H1 (cell line): ENCODE data around the gene SCAF1. TPM values are rescaled to one million over a fixed set of nuclear protein-coding genes. Genes with fewer than 3 reads are reported as not detected.

Experiments used
- CREB1 ChIP-seq: IDR thresholded peaks from 2 replicates; pipeline ENCODE4 v1.6.1; 2012; ENCODE audit warnings: inconsistent platforms
- CTBP2 ChIP-seq: IDR thresholded peaks from 2 replicates; pipeline ENCODE4 v1.7.0; 2011; ENCODE audit warnings: borderline replicate concordance, mild to moderate bottlenecking, moderate library complexity, mixed read lengths, low read length; ENCODE audit not compliant: insufficient read depth, insufficient read length
- FOSL1 ChIP-seq: IDR thresholded peaks from 2 replicates; pipeline ENCODE4 v1.6.1; 2011; ENCODE audit warnings: mild to moderate bottlenecking, low read depth, low read length, moderate library complexity; ENCODE audit not compliant: insufficient read depth
- RAD21 ChIP-seq, 2 experiments: IDR thresholded peaks in 1 of 2; conservative IDR thresholded peaks in 1 of 2; 2 replicates each; pipeline ENCODE4 v1.6.1; 2011; ENCODE audit warnings: low read depth in 2 of 2, low read length in 2 of 2, improper control_type of control experiment in 1 of 2, inconsistent platforms in 1 of 2, mild to moderate bottlenecking in 1 of 2, moderate library complexity in 1 of 2
- ZNF274 ChIP-seq: IDR thresholded peaks from 2 replicates; pipeline ENCODE4 v1.7.0; 2012; ENCODE audit warnings: low read length, borderline replicate concordance; ENCODE audit errors: extremely low read depth
- polyA plus RNA-seq, 7 experiments: library from polyadenylated mRNA; depleted of rRNA in 3 of 7; stranded (reverse) in 5 of 7; unstranded in 2 of 7; fragments of >200 nt in 5 of 7; fragments of 200-250 nt in 2 of 7; gene quantifications; 1 replicate in 5 of 7; 2 replicates in 1 of 7; 4 replicates in 1 of 7; pipeline versions ENCODE4 v1.2.1 to v1.2.3, GENCODE V29; 2011 to 2013; ENCODE audit warnings: missing spikeins in 2 of 7, mixed read lengths in 2 of 7
- total RNA-seq: library from RNA; stranded (reverse); fragmentation: NEBNext Ultra II Directional; extraction: Animal tissue kit (Norgen Biotek cat#: 25700); gene quantifications from 2 replicates; pipeline ENCODE4 v1.2.1, GENCODE V29; 2021

SCAF1 gene
- total and polyA plus RNA-seq, 2 of the 8 experiments (the other 6 are each of a cell fraction or from before 2014, with no cell fraction given) = 9.7 to 81.7 TPM

DNA sequence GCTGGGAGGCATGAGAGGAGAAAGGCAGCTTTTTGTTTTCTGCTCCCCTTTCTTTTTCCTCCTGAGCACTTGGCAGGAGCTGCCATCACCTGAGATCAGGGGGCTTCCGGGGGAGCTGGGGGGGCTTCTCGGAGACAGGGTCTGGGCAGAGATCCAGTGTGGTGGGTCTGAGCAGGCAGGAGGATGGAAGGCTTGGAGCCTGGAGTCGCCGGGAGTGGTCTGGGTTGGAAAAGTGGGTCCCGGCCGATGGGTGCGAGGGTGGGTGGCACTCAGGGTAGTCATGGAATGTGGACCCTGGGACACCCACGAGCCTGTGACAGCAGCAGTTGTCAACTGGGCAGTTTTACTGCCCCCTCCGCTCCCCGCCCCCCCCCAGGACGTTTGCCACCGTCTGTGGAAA, 45.1 kb downstream of the SCAF1 start (continued):
- TF ChIP-seq CREB1 = no peak
- TF ChIP-seq FOSL1 = no peak
- TF ChIP-seq CTBP2 = no peak
- no peak for TF ChIP-seq RAD21 (IDR thresholded peaks at IDR 0.05 in 1 of 2, conservative IDR thresholded peaks at IDR 0.05 in 1 of 2; ENCODE audit: low read depth in 2 of 2, low read length in 2 of 2)
- TF ChIP-seq ZNF274 = no peak
